Measurements from ENCODE around the gene ALPL. TPM values are rescaled to one million over a fixed set of nuclear protein-coding genes. Genes with fewer than 3 reads are reported as not detected.

The ALPL gene
- polyA plus RNA-seq, 2 of the 4 experiments (the other 2 are of a cell fraction), result 0.06 to 0.31 TPM

- no peak for TF ChIP-seq REST (IDR thresholded peaks at IDR 0.05)
These were observed 50.8 kb downstream of the ALPL start (continued) for GRCh38 chr1:21559788-21560567.

- no peak for FAIRE-seq
- no peak for ATAC-seq
- DNase-seq (ENCODE audit: low read depth in 1 of 2, low spot score in 1 of 2), result no peak
- H3K4me2 ChIP-seq, result no peak overlapping the region
- H3K4me3 ChIP-seq, result no peak overlapping the region
- CTCF ChIA-PET, result interaction anchor here (1.1 to 1.4 kb wide), 2 partner anchors 20 to 193 kb away, joined by 4 read pairs; no protein-coding TSS in a partner anchor
- no peaks in the 10 kb centered on the region for H3K9me3 ChIP-seq
- TF ChIP-seq TP53 (CRISPR knock-in tag; IDR thresholded peaks at IDR 0.05) (no peak), RNF2 (IDR thresholded peaks at IDR 0.05; ENCODE audit: borderline replicate concordance, low read depth) (no peak), NFE2L2 (conservative IDR thresholded peaks at IDR 0.05; ENCODE audit: low read length) (no peak), ZSCAN20 (CRISPR knock-in tag; IDR thresholded peaks at IDR 0.05) (no peak), HEYL (CRISPR knock-in tag; IDR thresholded peaks at IDR 0.05) (no peak), REST (IDR thresholded peaks at IDR 0.05) (no peak), TFCP2L1 (CRISPR knock-in tag; IDR thresholded peaks at IDR 0.05) (no peak), CTCF (IDR thresholded peaks at IDR 0.05) (no peak), ATOH8 (CRISPR knock-in tag; IDR thresholded peaks at IDR 0.05; ENCODE audit: low read depth) (no peak), JUN (IDR thresholded peaks at IDR 0.05) (no peak), CHD4 (IDR thresholded peaks at IDR 0.05; ENCODE audit: borderline replicate concordance) (no peak), GATA3 (IDR thresholded peaks at IDR 0.05; ENCODE audit: borderline replicate concordance) (no peak), E2F6 (IDR thresholded peaks at IDR 0.05; ENCODE audit: borderline replicate concordance, low read depth) (no peak)
- POLR2A ChIA-PET, result no interaction called here
- no peak overlapping the region for H3K27ac ChIP-seq
- 58% methylated on average over 11 of the region's 12 CpGs for WGBS (ENCODE audit: missing lambda C conversion rate)
- H3K4me1 ChIP-seq, result no peaks in the 10 kb centered on the region
These were observed 51.9 kb downstream of the ALPL start for GRCh38 chr1:21560916-21561638.

All from A549 (cell line).